HepG2 (cell line): Measurements from ENCODE around the gene P4HTM. TPM values are rescaled to one million over a fixed set of nuclear protein-coding genes. Genes with fewer than 3 reads are reported as not detected.

Experiments
- AGO2 ChIP-seq: fragments of 200-400 bp; formaldehyde crosslinking; optimal IDR thresholded peaks from 2 replicates; pipeline ENCODE3; 2017; ENCODE audit warnings: mild to moderate bottlenecking, low read depth, low read length, moderate library complexity
- ATF7 ChIP-seq, 2 experiments: fragments of 450-650 bp in 1 of 2; sonication (generic) in 1 of 2; formaldehyde crosslinking in 1 of 2; IDR thresholded peaks; 2 replicates each; pipeline versions ENCODE4 v1.4.0 to v1.6.1; 2016 to 2020; ENCODE audit warnings: antibody characterized with exemption in 1 of 2, mild to moderate bottlenecking in 1 of 2, missing genetic modification reagents in 1 of 2
- CBX5 ChIP-seq: sonication (generic); formaldehyde crosslinking; IDR thresholded peaks from 2 replicates; pipeline ENCODE4 v1.4.0; 2020; ENCODE audit warnings: missing genetic modification reagents, borderline replicate concordance
- HDAC1 ChIP-seq: sonication (generic); formaldehyde crosslinking; IDR thresholded peaks from 2 replicates; pipeline ENCODE4 v1.5.1; 2020; ENCODE audit warnings: mild to moderate bottlenecking, missing genetic modification reagents
- MYC ChIP-seq: sonication (generic); formaldehyde crosslinking; IDR thresholded peaks from 2 replicates; pipeline ENCODE4 v1.9.0; 2021; ENCODE audit warnings: missing genetic modification reagents, borderline replicate concordance
- NCOA2 ChIP-seq: sonication (generic); formaldehyde crosslinking; IDR thresholded peaks from 2 replicates; pipeline ENCODE4 v1.8.0; 2022; ENCODE audit warnings: inconsistent platforms
- NFKB2 ChIP-seq: sonication (generic); formaldehyde crosslinking; IDR thresholded peaks from 2 replicates; pipeline ENCODE4 v1.4.0; 2020; ENCODE audit warnings: missing genetic modification reagents, borderline replicate concordance
- ZNF207 ChIP-seq: fragments of 450-650 bp; IDR thresholded peaks from 2 replicates; pipeline ENCODE4 v1.6.1; 2016; ENCODE audit warnings: antibody characterized with exemption, borderline replicate concordance
- ZNF768 ChIP-seq: sonication (generic); formaldehyde crosslinking; IDR thresholded peaks from 2 replicates; pipeline ENCODE4 v1.4.0; 2020; ENCODE audit warnings: missing genetic modification reagents
- ZXDC ChIP-seq: sonication (generic); formaldehyde crosslinking; IDR thresholded peaks from 2 replicates; pipeline ENCODE4 v1.5.0; 2020; ENCODE audit warnings: mild to moderate bottlenecking, missing genetic modification reagents
- polyA plus RNA-seq, 8 experiments: library from polyadenylated mRNA; depleted of rRNA in 3 of 8; stranded (reverse) in 7 of 8; unstranded in 1 of 8; fragments of >200 nt; fragmentation: Illumina TruSeq in 4 of 8; extraction: Trizol in 4 of 8; gene quantifications; 2 replicates each; pipeline versions ENCODE4 v1.2.1 to v1.2.3, GENCODE V29; 2011 to 2016; ENCODE audit warnings: low read depth in 4 of 8, missing spikeins in 1 of 8, mixed read lengths in 1 of 8; ENCODE audit not compliant: insufficient read depth in 1 of 8
- total RNA-seq, 5 experiments: library from RNA; depleted of rRNA; stranded (reverse); fragments of >200 nt; fragmentation: Illumina TruSeq; extraction: Trizol; gene quantifications; 2 replicates each; pipeline ENCODE4 v1.2.3, GENCODE V29; 2016; ENCODE audit warnings: low read depth in 1 of 5
- TF ChIP-seq, protein P1 (sequence below): sonication (generic); formaldehyde crosslinking; IDR thresholded peaks from 2 replicates; pipeline ENCODE4 v1.4.0; 2020; ENCODE audit warnings: missing genetic modification reagents
- TF ChIP-seq, protein P2 (sequence below): sonication (generic); formaldehyde crosslinking; IDR thresholded peaks from 2 replicates; pipeline ENCODE4 v1.4.0; 2020; ENCODE audit warnings: missing genetic modification reagents
- TF ChIP-seq, protein P3 (sequence below): sonication (generic); formaldehyde crosslinking; IDR thresholded peaks from 2 replicates; pipeline ENCODE4 v1.5.0; 2020; ENCODE audit warnings: mild to moderate bottlenecking, missing genetic modification reagents, borderline replicate concordance
- TF ChIP-seq, protein P4 (sequence below): sonication (generic); formaldehyde crosslinking; conservative IDR thresholded peaks from 2 replicates; pipeline ENCODE4 v1.4.0; 2020; ENCODE audit warnings: missing genetic modification reagents

Gene P4HTM
- total and polyA plus RNA-seq, 2 of the 13 experiments (the other 11 are each of a cell fraction or from before 2014, with no cell fraction given), result 0.01 TPM; not detected in 1

DNA sequence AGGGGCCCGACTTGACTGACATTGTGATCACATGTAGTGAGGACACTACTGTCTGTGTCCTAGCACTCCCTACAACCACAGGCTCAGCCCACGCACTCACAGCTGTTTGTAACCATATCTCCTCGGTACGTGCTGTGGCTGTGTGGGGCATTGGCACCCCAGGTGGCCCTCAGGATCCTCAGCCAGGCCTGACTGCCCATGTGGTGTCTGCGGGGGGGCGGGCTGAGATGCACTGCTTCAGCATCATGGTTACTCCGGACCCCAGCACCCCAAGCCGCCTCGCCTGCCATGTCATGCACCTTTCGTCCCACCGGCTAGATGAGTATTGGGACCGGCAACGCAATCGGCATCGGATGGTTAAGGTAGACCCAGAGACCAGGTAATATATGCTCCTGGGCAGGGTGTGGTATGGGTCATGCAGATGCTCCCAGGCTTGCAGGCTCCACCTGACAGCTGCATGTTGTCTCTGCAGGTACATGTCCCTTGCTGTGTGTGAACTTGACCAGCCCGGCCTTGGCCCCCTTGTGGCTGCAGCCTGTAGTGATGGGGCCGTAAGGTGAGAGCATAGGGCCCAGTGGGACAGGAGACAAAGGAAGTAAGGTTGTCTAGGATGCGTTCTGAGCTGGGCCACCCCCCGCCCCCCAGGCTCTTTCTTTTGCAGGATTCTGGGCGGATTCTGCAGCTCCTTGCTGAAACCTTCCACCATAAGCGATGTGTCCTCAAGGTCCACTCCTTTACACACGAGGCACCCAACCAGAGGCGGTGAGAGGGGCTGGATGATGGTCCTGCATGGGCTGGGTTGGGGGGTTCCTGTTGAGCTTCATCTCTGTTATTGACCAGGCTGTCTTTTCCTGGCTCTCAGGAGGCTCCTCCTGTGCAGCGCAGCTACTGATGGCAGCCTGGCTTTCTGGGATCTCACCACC is 24.0 kb downstream of the P4HTM start (continued):
- TF ChIP-seq, protein P1, sequence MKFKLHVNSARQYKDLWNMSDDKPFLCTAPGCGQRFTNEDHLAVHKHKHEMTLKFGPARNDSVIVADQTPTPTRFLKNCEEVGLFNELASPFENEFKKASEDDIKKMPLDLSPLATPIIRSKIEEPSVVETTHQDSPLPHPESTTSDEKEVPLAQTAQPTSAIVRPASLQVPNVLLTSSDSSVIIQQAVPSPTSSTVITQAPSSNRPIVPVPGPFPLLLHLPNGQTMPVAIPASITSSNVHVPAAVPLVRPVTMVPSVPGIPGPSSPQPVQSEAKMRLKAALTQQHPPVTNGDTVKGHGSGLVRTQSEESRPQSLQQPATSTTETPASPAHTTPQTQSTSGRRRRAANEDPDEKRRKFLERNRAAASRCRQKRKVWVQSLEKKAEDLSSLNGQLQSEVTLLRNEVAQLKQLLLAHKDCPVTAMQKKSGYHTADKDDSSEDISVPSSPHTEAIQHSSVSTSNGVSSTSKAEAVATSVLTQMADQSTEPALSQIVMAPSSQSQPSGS (CRISPR knock-in tag), result no peak
- TF ChIP-seq, protein P2, sequence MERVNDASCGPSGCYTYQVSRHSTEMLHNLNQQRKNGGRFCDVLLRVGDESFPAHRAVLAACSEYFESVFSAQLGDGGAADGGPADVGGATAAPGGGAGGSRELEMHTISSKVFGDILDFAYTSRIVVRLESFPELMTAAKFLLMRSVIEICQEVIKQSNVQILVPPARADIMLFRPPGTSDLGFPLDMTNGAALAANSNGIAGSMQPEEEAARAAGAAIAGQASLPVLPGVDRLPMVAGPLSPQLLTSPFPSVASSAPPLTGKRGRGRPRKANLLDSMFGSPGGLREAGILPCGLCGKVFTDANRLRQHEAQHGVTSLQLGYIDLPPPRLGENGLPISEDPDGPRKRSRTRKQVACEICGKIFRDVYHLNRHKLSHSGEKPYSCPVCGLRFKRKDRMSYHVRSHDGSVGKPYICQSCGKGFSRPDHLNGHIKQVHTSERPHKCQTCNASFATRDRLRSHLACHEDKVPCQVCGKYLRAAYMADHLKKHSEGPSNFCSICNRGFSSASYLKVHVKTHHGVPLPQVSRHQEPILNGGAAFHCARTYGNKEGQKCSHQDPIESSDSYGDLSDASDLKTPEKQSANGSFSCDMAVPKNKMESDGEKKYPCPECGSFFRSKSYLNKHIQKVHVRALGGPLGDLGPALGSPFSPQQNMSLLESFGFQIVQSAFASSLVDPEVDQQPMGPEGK (CRISPR knock-in tag), result peak; percentile 42; the same call in 1 of the 2 replicates
- TF ChIP-seq HDAC1 (CRISPR knock-in tag) (0 out of 2 replicates have a peak, but pooled peaks have one; percentile 20), NCOA2 (CRISPR knock-in tag) (no peak), MYC (CRISPR knock-in tag) (peak; percentile 14; the same call in 1 of the 2 replicates), ZNF207 (no peak), CBX5 (no peak), NFKB2 (peak; percentile 31; the same call in 1 of the 2 replicates), ATF7 (IDR thresholded peaks at IDR 0.05) (no peak), ATF7 (CRISPR knock-in tag; IDR thresholded peaks at IDR 0.05) (0 out of 2 replicates have a peak, but pooled peaks have one; percentile 29), ZXDC (CRISPR knock-in tag) (no peak), AGO2 (peak; percentile 76), ZNF768 (peak; percentile 62)
- TF ChIP-seq, protein P3, sequence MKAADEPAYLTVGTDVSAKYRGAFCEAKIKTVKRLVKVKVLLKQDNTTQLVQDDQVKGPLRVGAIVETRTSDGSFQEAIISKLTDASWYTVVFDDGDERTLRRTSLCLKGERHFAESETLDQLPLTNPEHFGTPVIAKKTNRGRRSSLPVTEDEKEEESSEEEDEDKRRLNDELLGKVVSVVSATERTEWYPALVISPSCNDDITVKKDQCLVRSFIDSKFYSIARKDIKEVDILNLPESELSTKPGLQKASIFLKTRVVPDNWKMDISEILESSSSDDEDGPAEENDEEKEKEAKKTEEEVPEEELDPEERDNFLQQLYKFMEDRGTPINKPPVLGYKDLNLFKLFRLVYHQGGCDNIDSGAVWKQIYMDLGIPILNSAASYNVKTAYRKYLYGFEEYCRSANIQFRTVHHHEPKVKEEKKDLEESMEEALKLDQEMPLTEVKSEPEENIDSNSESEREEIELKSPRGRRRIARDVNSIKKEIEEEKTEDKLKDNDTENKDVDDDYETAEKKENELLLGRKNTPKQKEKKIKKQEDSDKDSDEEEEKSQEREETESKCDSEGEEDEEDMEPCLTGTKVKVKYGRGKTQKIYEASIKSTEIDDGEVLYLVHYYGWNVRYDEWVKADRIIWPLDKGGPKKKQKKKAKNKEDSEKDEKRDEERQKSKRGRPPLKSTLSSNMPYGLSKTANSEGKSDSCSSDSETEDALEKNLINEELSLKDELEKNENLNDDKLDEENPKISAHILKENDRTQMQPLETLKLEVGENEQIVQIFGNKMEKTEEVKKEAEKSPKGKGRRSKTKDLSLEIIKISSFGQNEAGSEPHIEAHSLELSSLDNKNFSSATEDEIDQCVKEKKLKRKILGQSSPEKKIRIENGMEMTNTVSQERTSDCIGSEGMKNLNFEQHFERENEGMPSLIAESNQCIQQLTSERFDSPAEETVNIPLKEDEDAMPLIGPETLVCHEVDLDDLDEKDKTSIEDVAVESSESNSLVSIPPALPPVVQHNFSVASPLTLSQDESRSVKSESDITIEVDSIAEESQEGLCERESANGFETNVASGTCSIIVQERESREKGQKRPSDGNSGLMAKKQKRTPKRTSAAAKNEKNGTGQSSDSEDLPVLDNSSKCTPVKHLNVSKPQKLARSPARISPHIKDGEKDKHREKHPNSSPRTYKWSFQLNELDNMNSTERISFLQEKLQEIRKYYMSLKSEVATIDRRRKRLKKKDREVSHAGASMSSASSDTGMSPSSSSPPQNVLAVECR, result peak; percentile 36; the same call in 1 of the 2 replicates
- TF ChIP-seq, protein P4, sequence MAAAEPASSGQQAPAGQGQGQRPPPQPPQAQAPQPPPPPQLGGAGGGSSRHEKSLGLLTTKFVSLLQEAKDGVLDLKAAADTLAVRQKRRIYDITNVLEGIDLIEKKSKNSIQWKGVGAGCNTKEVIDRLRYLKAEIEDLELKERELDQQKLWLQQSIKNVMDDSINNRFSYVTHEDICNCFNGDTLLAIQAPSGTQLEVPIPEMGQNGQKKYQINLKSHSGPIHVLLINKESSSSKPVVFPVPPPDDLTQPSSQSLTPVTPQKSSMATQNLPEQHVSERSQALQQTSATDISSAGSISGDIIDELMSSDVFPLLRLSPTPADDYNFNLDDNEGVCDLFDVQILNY (CRISPR knock-in tag), result no peak
